Cardiac muscle cell (in vitro differentiated cells and primary cell): ENCODE results near the gene ZNF133. TPM values are rescaled to one million over a fixed set of nuclear protein-coding genes. Genes with fewer than 3 reads are reported as not detected.

Experiments
- DNase-seq, 2 donors: peaks; one replicate each; pipeline versions ENCODE4 v3.0.0 to v3.0.0-alpha.2; 2010 to 2017; ENCODE audit warnings: low read depth in 1 of 2, low spot score in 1 of 2
- H3K27ac ChIP-seq: fragments of 200-600 bp; sonication (generic); 2 replicates; pipeline ENCODE4 v1.5.1; 2016
- H3K27me3 ChIP-seq: fragments of 200-600 bp; sonication (generic); 2 replicates; pipeline ENCODE4 v1.6.0; 2016; ENCODE audit warnings: control low read depth
- H3K36me3 ChIP-seq: fragments of 200-600 bp; sonication (generic); 2 replicates; pipeline ENCODE4 v1.5.1; 2016; ENCODE audit warnings: control low read depth
- H3K4me1 ChIP-seq: fragments of 200-600 bp; sonication (generic); 2 replicates; pipeline ENCODE4 v1.8.1; 2017; ENCODE audit warnings: low read depth, mild to moderate bottlenecking, mixed run types
- H3K4me3 ChIP-seq: fragments of 200-600 bp; sonication (generic); 2 replicates; pipeline ENCODE4 v1.5.1; 2016; ENCODE audit warnings: mild to moderate bottlenecking
- H3K9me3 ChIP-seq: fragments of 200-600 bp; sonication (generic); 2 replicates; pipeline ENCODE4 v1.5.1; 2017; ENCODE audit warnings: low read depth, mild to moderate bottlenecking, control low read depth
- polyA plus RNA-seq: library from polyadenylated mRNA; unstranded; fragments of >200 nt; fragmentation: Nextera tagmentation; extraction: Ambion mirVana; gene quantifications from 2 replicates; pipeline ENCODE4 v1.2.1, GENCODE V29; 2016
- total RNA-seq: library from RNA; depleted of rRNA; stranded (reverse); fragments of >200 nt; gene quantifications from 2 replicates; pipeline ENCODE4 v1.2.3, GENCODE V29; 2016
- TF ChIP-seq, protein P1 (sequence below): IDR thresholded peaks from 2 replicates; pipeline ENCODE4 v1.5.1; 2012; ENCODE audit warnings: low read depth, mild to moderate bottlenecking, low read length

ZNF133 gene
- total and polyA plus RNA-seq, 2 experiments from 2014 or later = 24.1 to 34.4 TPM

DNA sequence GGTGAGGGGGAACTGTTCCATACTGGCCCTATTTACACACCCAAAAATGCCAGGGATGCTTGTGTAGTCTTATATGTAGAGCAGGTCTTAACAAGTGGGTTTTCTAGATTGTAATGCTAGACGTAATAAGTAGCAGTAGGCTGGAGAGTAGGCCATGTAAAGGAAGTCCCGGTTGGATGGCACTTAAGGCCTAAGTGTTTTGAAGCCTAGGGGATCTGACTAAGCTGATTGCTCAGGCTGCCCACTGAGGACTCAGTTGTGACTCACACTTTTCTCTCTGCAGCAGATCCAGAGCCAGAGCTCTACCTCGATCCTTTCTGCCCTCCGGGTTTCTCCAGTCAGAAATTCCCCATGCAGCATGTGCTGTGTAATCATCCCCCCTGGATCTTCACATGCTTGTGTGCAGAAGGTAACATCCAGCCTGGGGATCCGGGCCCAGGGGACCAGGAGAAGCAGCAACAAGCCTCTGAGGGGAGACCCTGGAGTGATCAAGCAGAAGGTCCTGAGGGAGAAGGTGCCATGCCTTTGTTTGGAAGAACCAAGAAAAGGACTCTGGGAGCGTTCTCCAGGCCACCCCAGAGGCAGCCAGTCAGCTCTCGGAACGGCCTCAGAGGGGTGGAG lies 26.6 kb downstream of the ZNF133 start:
- TF ChIP-seq, protein P1, sequence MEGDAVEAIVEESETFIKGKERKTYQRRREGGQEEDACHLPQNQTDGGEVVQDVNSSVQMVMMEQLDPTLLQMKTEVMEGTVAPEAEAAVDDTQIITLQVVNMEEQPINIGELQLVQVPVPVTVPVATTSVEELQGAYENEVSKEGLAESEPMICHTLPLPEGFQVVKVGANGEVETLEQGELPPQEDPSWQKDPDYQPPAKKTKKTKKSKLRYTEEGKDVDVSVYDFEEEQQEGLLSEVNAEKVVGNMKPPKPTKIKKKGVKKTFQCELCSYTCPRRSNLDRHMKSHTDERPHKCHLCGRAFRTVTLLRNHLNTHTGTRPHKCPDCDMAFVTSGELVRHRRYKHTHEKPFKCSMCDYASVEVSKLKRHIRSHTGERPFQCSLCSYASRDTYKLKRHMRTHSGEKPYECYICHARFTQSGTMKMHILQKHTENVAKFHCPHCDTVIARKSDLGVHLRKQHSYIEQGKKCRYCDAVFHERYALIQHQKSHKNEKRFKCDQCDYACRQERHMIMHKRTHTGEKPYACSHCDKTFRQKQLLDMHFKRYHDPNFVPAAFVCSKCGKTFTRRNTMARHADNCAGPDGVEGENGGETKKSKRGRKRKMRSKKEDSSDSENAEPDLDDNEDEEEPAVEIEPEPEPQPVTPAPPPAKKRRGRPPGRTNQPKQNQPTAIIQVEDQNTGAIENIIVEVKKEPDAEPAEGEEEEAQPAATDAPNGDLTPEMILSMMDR = no peak
- DNase-seq = peak in 1 of 2 donors; percentile 3

DNA sequence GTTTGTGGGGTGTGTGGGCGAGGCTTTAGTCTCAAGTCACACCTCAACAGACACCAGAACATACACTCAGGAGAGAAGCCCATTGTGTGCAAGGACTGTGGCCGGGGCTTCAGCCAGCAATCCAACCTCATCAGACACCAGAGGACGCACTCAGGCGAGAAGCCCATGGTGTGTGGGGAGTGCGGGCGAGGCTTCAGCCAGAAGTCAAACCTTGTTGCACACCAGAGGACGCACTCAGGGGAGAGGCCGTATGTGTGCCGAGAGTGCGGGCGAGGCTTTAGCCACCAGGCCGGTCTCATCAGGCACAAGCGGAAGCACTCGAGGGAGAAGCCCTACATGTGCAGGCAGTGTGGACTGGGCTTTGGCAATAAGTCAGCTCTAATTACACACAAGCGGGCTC lies 27.8 kb downstream of the ZNF133 start:
- no peak for DNase-seq
- Histone ChIP-seq H3K27me3 (no peaks in the 10 kb centered on the region), H3K27ac (no peak overlapping the region), H3K9me3 (no peaks in the 10 kb centered on the region), H3K36me3 (peaks cover 6% of the 10 kb centered on the region), H3K4me1 (no peaks in the 10 kb centered on the region), H3K4me3 (no peak overlapping the region)
- TF ChIP-seq, protein P1 = no peak

More for the DNA sequence above, 26.6 kb downstream of the ZNF133 start:
- no peak overlapping the region for H3K4me3 ChIP-seq
- no peaks in the 10 kb centered on the region for H3K9me3 ChIP-seq
- no peaks in the 10 kb centered on the region for H3K4me1 ChIP-seq
- no peaks in the 10 kb centered on the region for H3K27me3 ChIP-seq
- no peak overlapping the region for H3K27ac ChIP-seq
- H3K36me3 ChIP-seq = peaks cover 6% of the 10 kb centered on the region

DNA sequence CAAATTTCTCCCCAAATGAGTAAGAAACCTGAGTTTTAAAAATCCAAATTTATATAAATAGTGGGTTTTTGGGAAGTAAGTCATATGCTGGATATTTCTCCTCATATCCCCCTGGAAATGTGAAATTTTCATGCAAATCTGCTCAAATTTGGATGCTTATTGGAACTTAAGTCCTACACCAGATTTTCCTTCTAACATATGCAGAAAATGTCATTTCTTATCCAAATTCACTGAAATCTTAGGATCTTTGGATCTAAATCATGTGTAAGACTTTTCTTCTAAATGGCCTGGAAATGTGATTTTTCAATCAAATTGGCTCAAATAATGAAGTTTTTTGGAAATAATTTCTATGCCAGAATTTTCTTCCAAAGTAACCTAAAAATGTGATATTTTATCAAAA lies 33.0 kb downstream of the ZNF133 start:
- Histone ChIP-seq H3K36me3 (peaks cover 4% of the 10 kb centered on the region), H3K9me3 (no peaks in the 10 kb centered on the region), H3K27me3 (no peaks in the 10 kb centered on the region), H3K27ac (no peak overlapping the region), H3K4me3 (no peak overlapping the region), H3K4me1 (no peaks in the 10 kb centered on the region)
- TF ChIP-seq, protein P1 = no peak
- DNase-seq = no peak

DNA sequence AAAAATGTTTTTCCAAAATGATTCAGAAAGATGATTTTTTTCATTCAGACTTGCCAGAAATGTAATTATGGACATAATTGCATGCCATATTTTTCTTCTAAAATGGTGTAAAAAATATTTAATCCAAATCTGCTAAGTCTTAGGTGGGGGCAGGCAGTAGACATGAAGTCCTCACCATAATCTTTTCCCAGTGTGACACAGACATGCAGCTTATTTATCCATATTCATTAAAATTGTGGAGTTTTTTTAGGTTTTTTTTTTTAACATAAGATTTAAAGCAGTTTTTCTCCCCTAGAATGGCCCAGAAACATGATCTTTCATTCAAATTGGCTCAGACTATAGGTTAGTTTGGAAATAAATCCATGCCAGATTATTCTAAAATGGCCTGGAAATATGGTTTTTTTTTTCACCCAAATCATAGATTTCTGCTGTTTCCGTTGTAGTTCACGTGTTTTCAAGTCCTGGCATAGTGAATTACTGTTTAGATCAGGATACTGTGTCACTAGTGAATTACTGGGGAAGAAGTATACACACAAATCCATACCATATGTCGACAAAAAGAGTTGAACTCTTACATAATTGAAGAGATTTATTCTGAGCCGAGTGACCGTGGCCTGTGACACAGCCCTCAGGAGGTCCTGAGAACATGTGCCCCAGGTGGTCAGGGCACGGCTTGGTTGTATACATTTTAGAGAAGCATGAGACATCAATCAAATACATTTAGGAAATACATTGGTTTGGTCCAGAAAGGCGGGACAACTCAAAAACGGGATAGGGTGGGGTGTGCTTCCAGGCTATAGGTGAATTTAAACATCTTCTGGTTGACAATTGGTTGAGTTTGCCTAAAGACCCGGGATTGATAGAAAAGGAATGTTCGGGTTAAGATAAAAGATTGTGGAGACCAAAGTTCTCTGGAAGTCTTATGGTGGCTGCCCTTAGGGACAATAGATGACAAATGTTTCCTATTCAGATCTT lies 33.9 kb downstream of the ZNF133 start:
- H3K4me1 ChIP-seq = no peaks in the 10 kb centered on the region
- TF ChIP-seq, protein P1 = no peak

DNA sequence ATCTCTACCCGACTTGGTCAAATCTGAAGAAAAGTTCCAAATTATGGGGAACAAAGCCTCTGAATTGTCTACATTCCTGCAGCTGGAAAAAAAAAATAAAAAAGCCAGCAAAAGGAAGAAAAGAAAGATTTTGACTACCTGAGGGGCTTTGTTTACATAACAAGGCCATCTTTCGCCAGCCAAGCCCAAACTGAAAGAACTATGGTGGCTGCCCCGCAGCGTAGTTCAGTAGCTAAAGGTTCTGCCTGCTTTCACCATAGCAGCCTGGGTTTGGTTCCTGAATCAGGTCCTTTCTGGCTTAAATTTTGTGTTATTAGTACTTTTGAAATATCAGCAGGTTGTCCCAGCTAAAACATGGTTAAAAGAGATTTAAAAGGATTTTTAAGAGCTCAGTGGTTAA lies 35.4 kb downstream of the ZNF133 start:
- Histone ChIP-seq H3K9me3 (no peaks in the 10 kb centered on the region), H3K27ac (no peak overlapping the region), H3K27me3 (no peaks in the 10 kb centered on the region), H3K4me1 (no peaks in the 10 kb centered on the region), H3K36me3 (no peaks in the 10 kb centered on the region), H3K4me3 (no peak overlapping the region)
- no peak for DNase-seq
- TF ChIP-seq, protein P1 = no peak

More for the DNA sequence above, 33.9 kb downstream of the ZNF133 start:
- no peak for DNase-seq
- Histone ChIP-seq H3K9me3 (no peaks in the 10 kb centered on the region), H3K27ac (no peak overlapping the region), H3K36me3 (no peaks in the 10 kb centered on the region), H3K4me3 (no peak overlapping the region), H3K27me3 (no peaks in the 10 kb centered on the region)
